K562 (cell line): ENCODE results near the gene RASGRP1. TPM values are rescaled to one million over a fixed set of nuclear protein-coding genes. Genes with fewer than 3 reads are reported as not detected.

Source experiments
- ATAC-seq: fragments of 200-7000 bp; cut with Tn5 transposase; 3 replicates; pipeline ENCODE4 v1.9.1; 2020; ENCODE audit warnings: moderate library complexity
- BruUV-seq: library from RNA; stranded (reverse); fragments of 400-500 nt; replicated peaks from 2 replicates; lab custom pipeline; 2021; lab: Mats Ljungman, UMichigan
- CTCF ChIA-PET: fragments of 300-600 bp; formaldehyde crosslinking; extraction: SDS; loops from one replicate; lab custom pipeline; 2021; ENCODE audit warnings: low intra/inter-chr PET ratio; lab: Yijun Ruan, JAX
- POLR2A ChIA-PET: fragments of 300-600, 350-650 bp; sonication (Branson Sonifier 250); formaldehyde crosslinking; extraction: SDS; loops from one replicate; lab custom pipeline; 2021; ENCODE audit warnings: antibody characterized with exemption, inconsistent platforms; lab: Yijun Ruan, JAX
- DNase-seq, 4 experiments: peaks; one replicate each; pipeline versions ENCODE4 v3.0.0 to v3.0.0-alpha.2; 2011 to 2018; ENCODE audit warnings: low spot score in 3 of 4, mixed read lengths in 3 of 4; ENCODE audit errors: extremely low read depth in 1 of 4
- FAIRE-seq: peaks from 2 replicates; lab custom pipeline; 2011; peaks lifted over from hg19 to GRCh38; lab: Jason Lieb, UNC
- H2AFZ ChIP-seq: 2 replicates; pipeline ENCODE4 v1.6.0; 2011; ENCODE audit warnings: low read depth, low read length, control low read depth, inconsistent platforms
- H3K27ac ChIP-seq: fragments of 200-600 bp; 3 replicates; pipeline ENCODE4 v1.8.0; 2011; ENCODE audit warnings: low read depth, mild to moderate bottlenecking, control low read depth, inconsistent platforms, low read length, moderate library complexity, mixed read lengths; ENCODE audit errors: extremely low read depth
- H3K27me3 ChIP-seq, 2 experiments: fragments of 300-600 bp in 1 of 2; 2 replicates in 1 of 2; 3 replicates in 1 of 2; pipeline versions ENCODE4 v1.6.0 to v1.8.0; 2011; ENCODE audit warnings: inconsistent platforms in 2 of 2, low read length in 2 of 2, mild to moderate bottlenecking in 1 of 2, mixed read lengths in 1 of 2, moderate library complexity in 1 of 2; ENCODE audit not compliant: control insufficient read depth in 2 of 2, insufficient read depth in 2 of 2
- H3K36me3 ChIP-seq: fragments of 300-600 bp; 3 replicates; pipeline ENCODE4 v1.8.0; 2011; ENCODE audit warnings: mild to moderate bottlenecking, low read length, inconsistent platforms; ENCODE audit not compliant: control insufficient read depth, insufficient read depth
- H3K4me1 ChIP-seq, 2 experiments: fragments of 200-600 bp in 1 of 2; replicated peaks in 1 of 2; 2 replicates in 1 of 2; 3 replicates in 1 of 2; pipeline versions ENCODE4 v1.5.1 to v1.8.0; 2011; ENCODE audit warnings: inconsistent platforms in 2 of 2, low read length in 2 of 2, mild to moderate bottlenecking in 1 of 2, mixed read lengths in 1 of 2, moderate library complexity in 1 of 2; ENCODE audit not compliant: control insufficient read depth in 2 of 2, insufficient read depth in 2 of 2
- H3K4me2 ChIP-seq: 2 replicates; pipeline ENCODE4 v1.6.1; 2011; ENCODE audit warnings: low read length, control low read depth, inconsistent platforms, mixed read lengths; ENCODE audit not compliant: insufficient read depth
- H3K4me3 ChIP-seq: fragments of 200-600 bp; sonication (generic), shearing (Covaris generic); 2 replicates; pipeline ENCODE4 v1.5.1; 2016; ENCODE audit warnings: control low read depth, inconsistent platforms
- H3K79me2 ChIP-seq: fragments of 200-600 bp; 3 replicates; pipeline ENCODE4 v1.8.0; 2011; ENCODE audit warnings: low read length, inconsistent platforms; ENCODE audit not compliant: control insufficient read depth, insufficient read depth
- H3K9ac ChIP-seq, 2 experiments: 2 replicates each; pipeline versions ENCODE4 v1.6.0 to v1.6.1; 2011; ENCODE audit warnings: low read depth in 2 of 2, low read length in 2 of 2, control low read depth in 1 of 2, inconsistent platforms in 1 of 2, mild to moderate bottlenecking in 1 of 2, mixed read lengths in 1 of 2; ENCODE audit not compliant: insufficient read depth in 1 of 2
- H3K9me1 ChIP-seq: one replicate; pipeline ENCODE4 v1.6.0; 2011; ENCODE audit warnings: inconsistent platforms, mild to moderate bottlenecking, low read length, moderate library complexity; ENCODE audit not compliant: control insufficient read depth, insufficient read depth
- H3K9me3 ChIP-seq: replicated peaks from 2 replicates; pipeline ENCODE4 v1.5.1; 2011; ENCODE audit warnings: low read depth, low read length, inconsistent platforms; ENCODE audit not compliant: control insufficient read depth, insufficient read depth
- H4K20me1 ChIP-seq: replicated peaks from 2 replicates; pipeline ENCODE4 v1.6.1; 2011; ENCODE audit warnings: low read length, inconsistent platforms, mixed read lengths; ENCODE audit not compliant: control insufficient read depth, insufficient read depth
- CAMTA2 ChIP-seq: fragments of 250-450 bp; sonication (Bioruptor Pico); conservative IDR thresholded peaks from 2 replicates; pipeline ENCODE4 v1.5.1; 2022
- CREB1 ChIP-seq, 2 experiments: sonication (generic) in 1 of 2; formaldehyde crosslinking in 1 of 2; IDR thresholded peaks; 2 replicates each; pipeline versions ENCODE4 v1.6.1 to v1.8.0; 2012 to 2022; ENCODE audit warnings: inconsistent platforms in 1 of 2, mild to moderate bottlenecking in 1 of 2, missing genetic modification reagents in 1 of 2, moderate library complexity in 1 of 2
- OTX1 ChIP-seq: fragments of 450-650 bp; formaldehyde crosslinking; IDR thresholded peaks from 2 replicates; pipeline ENCODE4 v1.4.0; 2022; ENCODE audit warnings: mild to moderate bottlenecking
- POLR2A ChIP-seq: fragments of 450-650 bp; conservative IDR thresholded peaks from 2 replicates; pipeline ENCODE4 v1.6.1; 2016
- TCFL5 ChIP-seq: fragments of 250-450 bp; sonication (Bioruptor Pico); conservative IDR thresholded peaks from 2 replicates; pipeline ENCODE4 v1.6.1; 2021; ENCODE audit warnings: mild to moderate bottlenecking, moderate library complexity, matching md5 sums
- ZKSCAN8 ChIP-seq: fragments of 200-800 bp; sonication (Bioruptor generic); IDR thresholded peaks from 2 replicates; pipeline ENCODE4 v1.6.1; 2016; ENCODE audit warnings: missing genetic modification characterization, missing compliant biosample characterization
- WGBS: fragments of 100-300 bp; shearing (Covaris generic); methylation state at CpG from one replicate; pipeline ENCODE4 v1.1.6; 2016; ENCODE audit warnings: low coverage, mixed read lengths; ENCODE audit not compliant: insufficient coverage; ENCODE audit errors: missing lambda C conversion rate; 5-methylcytosine and 5-hydroxymethylcytosine counted together
- in situ Hi-C: fragments of 300-500 bp; cut with MboI; formaldehyde crosslinking; loops from 4 replicates; pipeline ENCODE4 v1.15.0; 2018; ENCODE audit warnings: inconsistent platforms, mixed read lengths
- intact Hi-C: fragments of 100-400 bp; cut with micrococcal nuclease; formaldehyde crosslinking; loops from 2 replicates; pipeline ENCODE4 v1.14.2; 2022
- polyA plus RNA-seq, 8 experiments: library from polyadenylated mRNA; depleted of rRNA in 4 of 8; stranded (reverse) in 5 of 8; unstranded in 3 of 8; fragments of >200 nt; fragmentation: Nextera tagmentation in 2 of 8; fragmentation: Illumina TruSeq in 1 of 8; extraction: Ambion mirVana in 2 of 8; extraction: Trizol in 1 of 8; gene quantifications; 2 replicates each; pipeline versions ENCODE4 v1.2.1 to v1.2.3, GENCODE V29; 2011 to 2014; ENCODE audit warnings: inconsistent platforms in 1 of 8, missing spikeins in 1 of 8
- total RNA-seq, 7 experiments: library from RNA; depleted of rRNA in 6 of 7; stranded (reverse); fragments of >200 nt in 6 of 7; fragmentation: Illumina TruSeq in 2 of 7; extraction: Trizol in 2 of 7; gene quantifications; 2 replicates each; pipeline versions ENCODE4 v1.2.1 to v1.2.3, GENCODE V29; 2011 to 2021; ENCODE audit warnings: low replicate concordance in 1 of 7
- TF ChIP-seq, protein P1 (sequence below): fragments of 250-450 bp; sonication (Bioruptor Pico); IDR thresholded peaks from 2 replicates; pipeline ENCODE4 v1.5.0; 2021; ENCODE audit warnings: mild to moderate bottlenecking, borderline replicate concordance

The RASGRP1 gene
- total and polyA plus RNA-seq, 9 of the 15 experiments (the other 6 are each of a cell fraction or from before 2014, with no cell fraction given) = 0.14 to 0.72 (median 0.31) TPM

DNA sequence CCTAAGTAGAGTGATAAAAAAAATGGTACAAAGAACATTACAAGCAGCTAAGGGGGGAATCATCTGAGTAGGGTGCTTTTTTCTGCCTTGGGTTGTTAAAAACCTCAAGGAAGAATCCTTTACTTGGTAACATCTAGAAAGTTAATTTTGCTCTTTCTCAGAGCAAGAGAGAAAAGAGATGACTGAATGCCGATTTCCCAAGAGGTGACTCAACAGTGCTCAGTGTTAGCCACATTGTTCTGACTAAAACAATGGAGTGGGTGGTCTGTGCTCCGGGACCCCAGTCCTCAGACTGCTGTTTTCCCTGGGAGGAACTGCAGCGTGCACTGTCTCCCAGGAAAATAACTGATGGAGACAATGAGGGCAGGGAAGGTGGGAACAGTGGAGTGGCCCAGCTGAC lies 41.1 kb upstream of the RASGRP1 start:
- Histone ChIP-seq H3K36me3 (no peaks in the 10 kb centered on the region), H3K4me2 (no peak overlapping the region), H3K4me3 (no peak overlapping the region), H3K4me1 (peaks cover 26 to 41% of the 10 kb centered on the region in 2 experiments; a peak in 4 of 5 replicates), H3K27ac (no peak overlapping the region), H2AFZ (peak overlapping the region; percentile 69; the same call in 1 of the 2 replicates), H3K79me2 (no peaks in the 10 kb centered on the region), H4K20me1 (no peaks in the 10 kb centered on the region), H3K9ac (peak overlapping the region in 1 of 2 experiments; percentile 50; a peak in 1 of 4 replicates), H3K9me3 (no peaks in the 10 kb centered on the region), H3K27me3 (no peaks in the 10 kb centered on the region), H3K9me1 (no peaks in the 10 kb centered on the region)
- no TSS peak for BruUV-seq
- ATAC-seq (no peak), FAIRE-seq (no peak), DNase-seq (no peak)
- POLR2A ChIA-PET = no interaction called here
- intact Hi-C loops (no loop called here), in situ Hi-C loops (no loop called here)
- no peak for TF ChIP-seq OTX1 (CRISPR knock-in tag)
- no peak for TF ChIP-seq TCFL5 (CRISPR knock-in tag)
- no peak for TF ChIP-seq POLR2A
- TF ChIP-seq CAMTA2 (CRISPR knock-in tag) = no peak
- 63% methylated on average over 3 of the region's 3 CpGs for WGBS
- CTCF ChIA-PET = no interaction called here

DNA sequence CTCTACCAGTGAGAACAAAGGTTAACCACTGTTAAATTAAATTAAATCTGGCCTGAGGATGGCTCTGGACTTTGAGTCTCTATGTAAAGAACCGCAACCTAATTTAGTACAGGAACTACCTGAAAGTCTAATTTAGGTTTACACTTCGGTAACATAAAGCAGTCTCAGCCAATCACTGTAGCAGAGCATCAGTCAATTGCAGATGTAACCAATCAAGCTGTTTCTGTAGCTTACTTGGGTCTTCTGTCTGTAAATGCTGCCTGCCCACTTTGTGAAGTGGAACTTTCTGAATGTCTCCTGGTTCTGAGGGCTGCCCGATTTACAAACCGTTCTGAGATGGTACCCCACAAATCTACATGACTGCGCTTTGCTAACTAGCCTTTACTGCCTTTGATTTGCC lies 39.1 kb upstream of the RASGRP1 start:
- 93% methylated on average over 5 of the region's 5 CpGs for WGBS
- FAIRE-seq = no peak
- H3K27ac ChIP-seq = no peak overlapping the region; the same call in 2 of the 3 replicates
- TF ChIP-seq, protein P1, sequence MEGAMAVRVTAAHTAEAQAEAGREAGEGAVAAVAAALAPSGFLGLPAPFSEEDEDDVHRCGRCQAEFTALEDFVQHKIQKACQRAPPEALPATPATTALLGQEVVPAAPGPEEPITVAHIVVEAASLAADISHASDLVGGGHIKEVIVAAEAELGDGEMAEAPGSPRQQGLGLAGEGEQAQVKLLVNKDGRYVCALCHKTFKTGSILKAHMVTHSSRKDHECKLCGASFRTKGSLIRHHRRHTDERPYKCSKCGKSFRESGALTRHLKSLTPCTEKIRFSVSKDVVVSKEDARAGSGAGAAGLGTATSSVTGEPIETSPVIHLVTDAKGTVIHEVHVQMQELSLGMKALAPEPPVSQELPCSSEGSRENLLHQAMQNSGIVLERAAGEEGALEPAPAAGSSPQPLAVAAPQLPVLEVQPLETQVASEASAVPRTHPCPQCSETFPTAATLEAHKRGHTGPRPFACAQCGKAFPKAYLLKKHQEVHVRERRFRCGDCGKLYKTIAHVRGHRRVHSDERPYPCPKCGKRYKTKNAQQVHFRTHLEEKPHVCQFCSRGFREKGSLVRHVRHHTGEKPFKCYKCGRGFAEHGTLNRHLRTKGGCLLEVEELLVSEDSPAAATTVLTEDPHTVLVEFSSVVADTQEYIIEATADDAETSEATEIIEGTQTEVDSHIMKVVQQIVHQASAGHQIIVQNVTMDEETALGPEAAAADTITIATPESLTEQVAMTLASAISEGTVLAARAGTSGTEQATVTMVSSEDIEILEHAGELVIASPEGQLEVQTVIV (CRISPR knock-in tag) = no peak
- TF ChIP-seq ZKSCAN8 (CRISPR knock-in tag) = no peak
- TF ChIP-seq CREB1 (IDR thresholded peaks at IDR 0.05) = no peak
- TF ChIP-seq CREB1 (CRISPR knock-in tag; IDR thresholded peaks at IDR 0.05) = no peak
- peaks cover 26 to 43% of the 10 kb centered on the region in 2 experiments; a peak in 4 of 5 replicates for H3K4me1 ChIP-seq
- intact Hi-C loops (loop anchor here (2.0 kb wide), 1 partner anchor 39 kb away; the partner anchor contains the start of gene RASGRP1), in situ Hi-C loops (no loop called here)
- H3K9me1 ChIP-seq = no peaks in the 10 kb centered on the region
- H4K20me1 ChIP-seq = no peaks in the 10 kb centered on the region
- peak overlapping the region; percentile 35 for H2AFZ ChIP-seq
- H3K4me3 ChIP-seq = no peak overlapping the region
- BruUV-seq = no TSS peak
- H3K4me2 ChIP-seq = no peak overlapping the region
- H3K79me2 ChIP-seq = no peaks in the 10 kb centered on the region
- ATAC-seq = no peak
- H3K9me3 ChIP-seq = no peaks in the 10 kb centered on the region
- ChIA-PET POLR2A (interaction anchor here (0.6 to 0.9 kb wide), 3 partner anchors 10 to 47 kb away, joined by 3 to 5 read pairs (median 4); no protein-coding TSS in a partner anchor), CTCF (no interaction called here)
- H3K9ac ChIP-seq = no peak overlapping the region
- H3K27me3 ChIP-seq = no peaks in the 10 kb centered on the region
- no peaks in the 10 kb centered on the region for H3K36me3 ChIP-seq
- no peak for DNase-seq
